Astrocyte of the cerebellum (primary cell): ENCODE measurements around the gene PDE6B.

Source experiments
- DNase-seq: peaks from one replicate; pipeline ENCODE4 v3.0.0-alpha.2; 2011; ENCODE audit warnings: low read depth
- H3K4me3 ChIP-seq: 2 replicates; pipeline ENCODE4 v1.5.1; 2011; ENCODE audit warnings: mild to moderate bottlenecking, low read depth, low read length, moderate library complexity
- in situ Hi-C: cut with HindIII; loops from 2 replicates; pipeline ENCODE4 v1.10.0; 2017; ENCODE audit warnings: low sequenced_read_pairs
- TF ChIP-seq, protein P1 (sequence below): IDR thresholded peaks from 2 replicates; pipeline ENCODE4 v1.5.1; 2012; ENCODE audit warnings: low read length, low read depth, moderate library complexity, mild to moderate bottlenecking; ENCODE audit errors: missing control alignments

PDE6B gene

DNA sequence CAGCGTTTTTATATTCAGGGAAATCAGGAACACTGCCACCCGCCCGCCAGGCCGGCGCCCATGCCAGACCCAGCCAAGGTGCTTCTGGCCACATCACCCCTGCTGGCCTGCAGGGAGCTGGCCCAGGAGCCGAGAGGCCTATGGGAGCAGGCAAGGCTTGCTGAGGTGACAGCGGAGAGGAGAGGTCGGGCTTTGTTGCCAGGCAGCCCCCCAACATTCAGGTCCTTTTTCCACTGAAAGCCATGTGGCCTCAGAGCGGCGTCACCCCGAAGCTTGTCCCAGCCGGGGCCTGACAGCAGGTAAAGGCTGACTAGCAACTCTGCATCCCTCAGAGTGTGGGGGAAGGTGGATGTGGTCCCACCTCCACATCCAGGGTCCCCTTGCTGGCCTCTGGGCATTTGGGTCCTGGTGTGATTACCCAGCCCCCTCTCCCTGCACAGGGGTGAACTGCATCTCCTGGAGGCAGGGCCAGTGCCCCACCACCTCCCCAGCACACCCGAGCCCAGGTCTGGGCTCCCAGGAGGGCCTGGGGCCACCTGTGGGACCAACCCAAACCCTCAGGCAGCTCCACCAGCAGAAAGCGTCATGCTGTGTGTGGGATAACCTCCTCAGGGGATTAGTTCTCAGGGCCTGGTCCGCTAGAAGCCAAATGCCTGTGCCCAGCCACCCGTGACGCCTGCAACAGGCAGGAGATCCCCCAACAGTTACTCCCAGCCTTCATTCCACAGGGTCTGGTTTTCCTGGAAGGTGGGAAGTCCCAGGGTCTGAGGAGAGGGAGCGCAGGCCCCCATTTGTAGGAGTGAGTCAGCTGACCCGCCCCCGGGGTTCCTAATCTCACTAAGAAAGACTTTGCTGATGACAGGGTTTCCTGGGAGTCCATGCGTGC lies at the start of gene PDE6B:
TSS of gene PDE6B (plus strand) at position 869 of the 886 bp plus-strand sequence. CDS start 54 bp downstream, outside the sequence.
- TF ChIP-seq, protein P1, sequence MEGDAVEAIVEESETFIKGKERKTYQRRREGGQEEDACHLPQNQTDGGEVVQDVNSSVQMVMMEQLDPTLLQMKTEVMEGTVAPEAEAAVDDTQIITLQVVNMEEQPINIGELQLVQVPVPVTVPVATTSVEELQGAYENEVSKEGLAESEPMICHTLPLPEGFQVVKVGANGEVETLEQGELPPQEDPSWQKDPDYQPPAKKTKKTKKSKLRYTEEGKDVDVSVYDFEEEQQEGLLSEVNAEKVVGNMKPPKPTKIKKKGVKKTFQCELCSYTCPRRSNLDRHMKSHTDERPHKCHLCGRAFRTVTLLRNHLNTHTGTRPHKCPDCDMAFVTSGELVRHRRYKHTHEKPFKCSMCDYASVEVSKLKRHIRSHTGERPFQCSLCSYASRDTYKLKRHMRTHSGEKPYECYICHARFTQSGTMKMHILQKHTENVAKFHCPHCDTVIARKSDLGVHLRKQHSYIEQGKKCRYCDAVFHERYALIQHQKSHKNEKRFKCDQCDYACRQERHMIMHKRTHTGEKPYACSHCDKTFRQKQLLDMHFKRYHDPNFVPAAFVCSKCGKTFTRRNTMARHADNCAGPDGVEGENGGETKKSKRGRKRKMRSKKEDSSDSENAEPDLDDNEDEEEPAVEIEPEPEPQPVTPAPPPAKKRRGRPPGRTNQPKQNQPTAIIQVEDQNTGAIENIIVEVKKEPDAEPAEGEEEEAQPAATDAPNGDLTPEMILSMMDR: no peak
- DNase-seq: no peak
- in situ Hi-C loops: no loop called here
- H3K4me3 ChIP-seq: no peak within 1 kb of the TSS

DNA sequence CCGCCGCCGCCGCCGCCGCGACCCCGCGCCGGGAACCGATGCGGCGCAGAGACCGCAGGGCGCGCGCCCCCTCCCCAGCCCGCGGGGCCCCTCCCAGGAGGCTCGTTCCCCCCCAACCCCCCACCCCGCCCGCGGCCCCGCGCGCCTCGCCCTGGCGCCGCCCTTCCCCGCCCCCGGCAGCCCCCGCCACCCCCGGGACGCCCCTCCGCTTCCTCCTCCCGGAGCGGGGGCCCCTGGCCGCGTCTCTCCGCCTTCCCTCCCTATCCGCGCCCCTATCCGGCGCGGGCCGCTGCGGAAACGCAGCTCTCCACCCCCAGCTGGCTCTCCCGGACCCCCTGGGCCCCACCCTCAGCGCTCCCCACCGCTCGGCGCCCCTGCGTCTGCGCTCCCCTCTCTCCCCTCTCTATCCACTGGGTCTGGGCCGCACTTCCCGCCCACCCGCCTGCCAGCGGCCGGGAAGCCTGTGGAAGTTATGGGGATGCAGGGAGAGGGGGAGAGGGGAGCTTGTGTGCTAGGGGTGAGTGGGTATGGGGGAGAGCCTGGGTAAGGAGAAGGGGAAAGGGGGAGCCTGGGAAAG lies 49.0 kb upstream of the PDE6B start, which contains the start of gene TMEM271:
TSS of gene TMEM271 (minus strand) at position 51 of the 577 bp plus-strand sequence. CDS start 233 bp downstream, outside the sequence.
- in situ Hi-C loops: no loop called here
- DNase-seq: no peak
- TF ChIP-seq, protein P1: no peak
- H3K4me3 ChIP-seq: no peak within 1 kb of the TSS

DNA sequence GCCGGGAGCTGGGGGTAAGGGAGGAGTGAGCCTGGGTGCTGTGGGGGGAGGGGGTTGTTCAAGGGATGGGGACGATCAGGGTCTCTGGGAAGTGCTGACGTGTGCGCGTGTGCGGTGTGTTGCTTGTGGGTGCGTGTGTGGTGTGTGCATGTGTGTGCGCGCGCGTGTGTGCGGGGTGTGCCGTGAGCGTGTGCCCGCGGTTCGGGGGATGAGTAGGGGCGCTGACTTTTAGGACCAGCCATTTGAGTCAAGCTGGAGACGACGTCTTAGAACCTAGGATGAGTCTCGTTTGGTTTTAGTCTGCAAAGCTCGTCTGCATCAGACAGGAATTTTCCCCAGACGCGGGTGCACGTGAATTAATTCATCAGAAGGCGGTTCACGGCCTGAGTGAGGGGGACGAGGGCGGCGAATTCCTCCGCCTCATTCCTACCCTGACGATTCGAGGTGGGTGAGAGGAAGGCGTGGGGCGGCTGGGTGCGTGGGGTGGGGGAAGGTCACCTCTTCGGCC lies 48.3 kb upstream of the PDE6B start:
- no peak overlapping the region for H3K4me3 ChIP-seq
- no peak for DNase-seq
- TF ChIP-seq, protein P1: no peak
- in situ Hi-C loops: no loop called here

DNA sequence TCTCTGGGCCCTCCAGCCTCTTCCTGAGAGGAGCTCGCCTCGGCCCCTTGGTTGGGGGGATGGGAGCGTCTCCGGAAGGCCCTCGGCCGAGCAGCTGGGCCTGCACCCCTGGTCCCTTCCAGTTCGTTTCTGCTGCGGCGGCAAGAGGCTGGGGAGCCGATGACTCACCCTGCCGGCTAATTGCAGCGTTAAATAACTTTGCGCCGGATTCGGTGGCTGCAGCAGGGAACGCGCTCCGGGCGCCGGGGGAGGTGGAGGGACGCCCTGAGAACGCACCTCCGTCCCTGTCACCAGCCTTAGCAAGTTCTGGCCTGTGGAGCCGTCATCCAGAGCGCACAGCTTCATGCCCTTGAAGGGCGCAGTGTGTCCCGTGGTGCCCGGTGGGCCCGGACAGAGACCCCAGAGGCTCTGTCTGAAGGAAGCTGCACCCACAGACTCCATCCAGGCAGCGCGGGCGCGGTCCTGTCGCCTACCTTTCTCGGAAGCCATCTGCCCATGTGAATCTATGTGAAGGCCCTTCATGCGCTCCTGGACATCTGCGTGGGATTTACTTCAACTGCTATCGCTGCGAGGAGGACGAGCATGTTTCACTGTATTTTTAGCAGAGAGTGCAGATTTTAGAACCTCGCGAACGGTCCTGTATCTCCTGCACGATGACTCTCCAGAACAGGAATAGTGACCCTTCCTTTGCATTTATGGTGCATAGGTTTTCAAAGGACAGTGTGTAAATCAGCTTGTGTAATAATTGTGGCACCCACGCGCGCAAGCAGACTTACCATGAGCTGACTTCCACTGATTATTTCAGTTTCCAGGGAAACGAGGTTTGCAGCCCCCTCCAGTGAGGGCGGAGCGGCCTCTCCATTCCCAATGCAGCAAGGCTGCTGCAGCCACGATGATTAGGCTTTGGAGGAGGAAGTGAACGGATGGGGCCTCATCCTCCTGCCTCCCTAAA lies 47.6 kb upstream of the PDE6B start:
- DNase-seq: no peak
- no peak overlapping the region for H3K4me3 ChIP-seq
- in situ Hi-C loops: no loop called here
- TF ChIP-seq, protein P1: no peak

DNA sequence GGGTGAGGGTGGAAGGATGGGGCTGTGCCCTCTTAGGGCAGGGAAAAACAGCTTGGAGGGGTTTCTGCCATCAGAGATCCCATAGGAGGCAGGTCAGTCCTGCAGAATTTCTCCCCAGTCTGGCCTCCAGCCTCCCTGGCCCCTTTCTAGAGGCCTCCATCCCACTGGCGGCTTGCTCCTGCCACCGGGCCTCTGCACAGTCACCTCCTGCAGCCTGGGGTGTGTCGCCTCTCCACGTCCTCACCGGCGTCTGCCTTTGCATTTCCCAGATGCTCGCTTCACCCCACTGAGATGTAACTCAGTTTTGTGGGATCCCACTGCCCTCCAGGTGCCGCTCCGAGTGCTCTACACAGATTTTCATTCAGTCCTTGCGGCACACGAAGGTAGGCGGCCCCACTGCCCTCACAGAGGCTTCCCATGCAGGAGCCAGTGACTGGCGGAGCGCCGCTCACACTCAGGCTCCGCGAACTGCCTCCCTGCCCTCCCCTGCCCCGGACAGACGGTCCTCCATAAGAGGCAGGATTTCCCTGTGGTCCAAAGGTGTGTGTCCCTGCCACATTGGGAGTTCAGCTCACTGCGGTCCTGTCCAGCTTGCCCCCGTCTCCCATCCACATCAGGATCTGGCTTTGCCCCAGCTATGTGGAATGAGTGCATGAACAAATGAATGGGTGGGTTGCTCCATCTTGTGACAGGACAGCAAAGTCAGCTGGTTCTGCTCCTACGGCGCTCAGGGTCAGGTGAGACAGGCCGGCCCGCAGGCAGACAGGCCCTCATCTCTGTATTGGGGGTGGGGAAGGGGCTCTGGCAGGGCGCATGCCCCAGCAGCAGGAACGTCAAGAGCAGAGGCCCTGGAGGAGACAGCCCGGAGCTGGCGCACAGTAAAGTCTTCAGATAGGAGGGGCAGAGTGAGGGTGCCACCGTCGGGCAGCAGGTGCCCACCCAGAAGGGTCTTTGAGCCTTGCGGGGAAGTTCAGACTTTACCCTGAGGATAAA lies 46.6 kb upstream of the PDE6B start:
- in situ Hi-C loops: no loop called here
- TF ChIP-seq, protein P1: no peak

More for the DNA sequence above, 46.6 kb upstream of the PDE6B start:
- no peak overlapping the region for H3K4me3 ChIP-seq
- no peak for DNase-seq
